Left ventricle myocardium inferior (tissue), 1 donor: Measurements from ENCODE around the gene DCP2. TPM values are rescaled to one million over a fixed set of nuclear protein-coding genes. Genes with fewer than 3 reads are reported as not detected.

Experiments
- DNase-seq: peaks from one replicate; pipeline ENCODE4 v3.0.0-alpha.2; 2020
- H3K27ac ChIP-seq: fragments of 200-600 bp; replicated peaks from 2 replicates; pipeline ENCODE4 v1.8.0; 2021
- H3K27me3 ChIP-seq: fragments of 200-600 bp; 2 replicates; pipeline ENCODE4 v1.8.0; 2021; ENCODE audit warnings: low read depth
- H3K36me3 ChIP-seq: fragments of 200-600 bp; 2 replicates; pipeline ENCODE4 v1.8.0; 2021
- H3K4me1 ChIP-seq: fragments of 200-600 bp; 2 replicates; pipeline ENCODE4 v1.8.0; 2021
- H3K4me3 ChIP-seq: fragments of 200-600 bp; 2 replicates; pipeline ENCODE4 v1.8.0; 2021; ENCODE audit warnings: mild to moderate bottlenecking, moderate library complexity
- H3K9me3 ChIP-seq: fragments of 200-600 bp; replicated peaks from 2 replicates; pipeline ENCODE4 v1.8.0; 2021
- intact Hi-C: fragments of 100-400 bp; cut with micrococcal nuclease; formaldehyde crosslinking; loops from one replicate; pipeline ENCODE4 v1.11.0; 2022
- total RNA-seq: library from RNA; stranded (reverse); fragmentation: NEBNext Ultra II Directional; extraction: Animal tissue kit (Norgen Biotek cat#: 25700); gene quantifications from one replicate; pipeline ENCODE4 v1.2.1, GENCODE V29; 2021
- TF ChIP-seq, protein P1 (sequence below): fragments of 200-600 bp; IDR thresholded peaks from 2 replicates; pipeline ENCODE4 v1.8.0; 2021; ENCODE audit warnings: antibody characterized with exemption, mild to moderate bottlenecking, borderline replicate concordance
- donor health status: DM: no; HTN: yes; CAD: no; lungs with severe emphysema.

DCP2 gene
- total RNA-seq, 1 donor from 2014 or later: 19.2 TPM

DNA sequence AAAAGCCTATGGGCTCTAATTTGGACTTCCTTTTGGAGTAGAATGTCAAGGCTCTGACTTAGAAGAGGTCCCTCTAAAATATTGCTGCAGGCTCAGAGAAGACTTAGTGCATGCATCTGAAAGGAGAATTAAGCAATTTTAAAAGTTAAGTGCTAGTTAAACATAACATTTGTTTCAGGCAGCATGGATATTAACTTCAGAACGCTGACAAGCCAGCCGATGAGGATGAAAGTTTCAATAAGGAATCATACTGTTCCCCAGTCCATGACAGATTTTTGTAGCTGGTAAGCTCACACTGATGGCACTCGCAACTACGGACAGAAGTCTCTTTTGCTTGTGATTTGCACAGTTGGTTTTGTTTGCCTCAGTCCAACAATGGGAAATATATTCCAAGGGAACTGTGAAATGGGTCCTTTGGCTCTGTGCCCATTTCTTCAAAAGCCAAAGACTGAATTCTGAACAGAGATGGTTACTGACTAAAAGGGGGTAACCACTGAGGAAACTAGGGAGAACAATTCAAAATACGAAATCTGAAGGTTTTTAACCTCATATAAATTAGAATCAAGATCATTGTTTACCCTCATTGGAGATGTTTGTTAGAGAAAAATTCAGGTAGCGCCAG is 47.6 kb downstream of the DCP2 start:
- Histone ChIP-seq H3K27ac (no peak overlapping the region), H3K27me3 (no peaks in the 10 kb centered on the region), H3K4me1 (peaks cover 19% of the 10 kb centered on the region), H3K9me3 (no peaks in the 10 kb centered on the region), H3K4me3 (no peak overlapping the region), H3K36me3 (peaks cover 62% of the 10 kb centered on the region)
- no peak for DNase-seq
- intact Hi-C loops: no loop called here
- TF ChIP-seq, protein P1, sequence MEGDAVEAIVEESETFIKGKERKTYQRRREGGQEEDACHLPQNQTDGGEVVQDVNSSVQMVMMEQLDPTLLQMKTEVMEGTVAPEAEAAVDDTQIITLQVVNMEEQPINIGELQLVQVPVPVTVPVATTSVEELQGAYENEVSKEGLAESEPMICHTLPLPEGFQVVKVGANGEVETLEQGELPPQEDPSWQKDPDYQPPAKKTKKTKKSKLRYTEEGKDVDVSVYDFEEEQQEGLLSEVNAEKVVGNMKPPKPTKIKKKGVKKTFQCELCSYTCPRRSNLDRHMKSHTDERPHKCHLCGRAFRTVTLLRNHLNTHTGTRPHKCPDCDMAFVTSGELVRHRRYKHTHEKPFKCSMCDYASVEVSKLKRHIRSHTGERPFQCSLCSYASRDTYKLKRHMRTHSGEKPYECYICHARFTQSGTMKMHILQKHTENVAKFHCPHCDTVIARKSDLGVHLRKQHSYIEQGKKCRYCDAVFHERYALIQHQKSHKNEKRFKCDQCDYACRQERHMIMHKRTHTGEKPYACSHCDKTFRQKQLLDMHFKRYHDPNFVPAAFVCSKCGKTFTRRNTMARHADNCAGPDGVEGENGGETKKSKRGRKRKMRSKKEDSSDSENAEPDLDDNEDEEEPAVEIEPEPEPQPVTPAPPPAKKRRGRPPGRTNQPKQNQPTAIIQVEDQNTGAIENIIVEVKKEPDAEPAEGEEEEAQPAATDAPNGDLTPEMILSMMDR: no peak

DNA sequence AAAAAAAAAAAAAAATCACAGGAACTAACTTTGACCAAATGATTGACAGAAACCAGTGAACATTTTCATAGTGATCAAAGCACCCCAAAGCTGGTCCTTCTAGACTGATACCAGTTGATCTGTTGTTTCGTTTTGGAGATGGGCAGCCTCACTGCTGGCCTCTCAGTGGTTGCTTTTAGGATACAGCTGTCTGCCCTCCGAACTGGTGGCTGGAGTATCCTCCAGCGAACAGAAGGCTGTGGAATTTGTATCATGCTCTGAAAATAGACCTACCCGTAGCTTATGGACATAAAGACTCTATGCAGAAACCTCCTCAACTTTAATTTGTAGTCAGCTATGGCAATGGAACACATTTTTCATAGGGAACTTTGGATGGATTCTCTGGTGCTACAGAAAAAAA is 49.0 kb downstream of the DCP2 start:
- Histone ChIP-seq H3K9me3 (no peaks in the 10 kb centered on the region), H3K36me3 (peaks cover 63% of the 10 kb centered on the region), H3K27me3 (no peaks in the 10 kb centered on the region), H3K4me1 (peaks cover 31% of the 10 kb centered on the region), H3K27ac (no peak overlapping the region), H3K4me3 (no peak overlapping the region)
- intact Hi-C loops: no loop called here
- TF ChIP-seq, protein P1: no peak
- DNase-seq: no peak

DNA sequence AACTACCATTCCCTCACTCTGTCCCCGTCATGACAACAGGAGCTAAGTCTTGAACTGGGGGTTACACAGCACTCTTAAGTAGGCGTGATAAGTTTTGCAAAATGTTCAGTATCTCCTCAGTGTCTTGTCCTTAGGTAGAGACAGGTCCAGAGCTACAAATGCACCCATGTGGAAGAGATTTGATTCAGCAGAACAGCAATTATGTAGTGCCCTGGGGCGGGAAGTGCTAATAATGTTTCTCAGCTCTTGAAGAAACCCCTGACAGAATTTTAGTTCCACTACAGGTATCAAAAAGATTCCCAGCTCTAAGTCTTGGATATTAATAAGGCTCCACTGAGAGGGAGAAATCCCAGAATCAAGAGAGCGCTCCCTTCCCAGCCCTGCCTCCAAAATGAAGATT is 49.6 kb downstream of the DCP2 start:
- no peak for DNase-seq
- Histone ChIP-seq H3K27me3 (no peaks in the 10 kb centered on the region), H3K36me3 (peaks cover 63% of the 10 kb centered on the region), H3K4me1 (peaks cover 33% of the 10 kb centered on the region), H3K4me3 (no peak overlapping the region), H3K27ac (no peak overlapping the region), H3K9me3 (no peaks in the 10 kb centered on the region)
- TF ChIP-seq, protein P1: no peak
- intact Hi-C loops: no loop called here

DNA sequence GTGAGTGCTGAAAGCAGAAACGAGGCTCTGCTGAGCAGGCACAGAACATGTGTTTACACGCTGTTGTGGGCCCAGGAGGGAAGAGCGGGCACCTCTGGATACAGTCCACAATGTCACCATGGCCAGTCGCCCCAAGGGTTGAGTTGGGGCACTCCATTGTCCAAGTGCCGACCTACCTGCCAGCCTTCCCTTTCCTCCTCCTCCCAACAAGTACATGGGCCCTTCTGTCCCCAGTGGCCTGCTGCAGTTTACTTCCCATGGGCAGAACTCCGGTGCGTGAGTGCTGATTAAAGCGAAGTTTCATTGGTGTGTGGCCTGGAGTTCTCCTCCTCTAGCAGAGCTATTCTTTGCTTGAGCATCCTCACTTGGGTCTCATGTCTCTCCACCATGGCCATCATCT is 50.4 kb downstream of the DCP2 start:
- Histone ChIP-seq H3K36me3 (peaks cover 58% of the 10 kb centered on the region), H3K27ac (no peak overlapping the region), H3K4me1 (peaks cover 41% of the 10 kb centered on the region), H3K4me3 (no peak overlapping the region), H3K9me3 (no peaks in the 10 kb centered on the region), H3K27me3 (no peaks in the 10 kb centered on the region)
- TF ChIP-seq, protein P1: no peak
- DNase-seq: no peak
- intact Hi-C loops: no loop called here

DNA sequence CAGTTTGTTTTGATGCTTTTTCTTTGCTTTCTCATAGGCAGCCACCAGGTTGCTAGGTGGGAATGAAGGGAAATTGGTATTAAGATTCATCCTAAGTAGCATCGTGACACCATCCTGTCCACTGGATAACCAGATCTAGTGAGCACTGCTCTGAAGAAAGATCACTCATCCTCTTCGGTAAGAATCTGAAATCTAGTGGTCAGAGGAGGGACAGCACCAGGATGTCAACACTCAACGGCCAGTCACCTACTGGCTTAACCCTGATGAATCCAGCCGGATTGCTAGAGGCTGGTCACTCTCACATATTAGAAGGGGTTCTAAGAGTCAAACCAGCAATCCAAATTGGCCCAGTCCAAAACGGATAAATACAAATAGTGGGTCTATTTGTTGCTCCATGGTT is 50.8 kb downstream of the DCP2 start:
- peaks cover 45% of the 10 kb centered on the region for H3K4me1 ChIP-seq
- H3K36me3 ChIP-seq: peaks cover 54% of the 10 kb centered on the region
- no peak overlapping the region for H3K4me3 ChIP-seq
- no peak overlapping the region for H3K27ac ChIP-seq
- TF ChIP-seq, protein P1: no peak
- no peaks in the 10 kb centered on the region for H3K9me3 ChIP-seq
- no peaks in the 10 kb centered on the region for H3K27me3 ChIP-seq
- intact Hi-C loops: no loop called here
- DNase-seq: no peak
